Activated T-helper 9 cell treated with anti-CD3 and anti-CD28 coated beads, Interleukin-2, amount 50 U/mL, for 16 hours (primary cell): ENCODE measurements around the gene DDX49.
"Not testable (repeated sequence)": the region's sequence is repeated elsewhere in the genome, so short reads cannot be mapped to it uniquely, and the experiment has no call there.

Experiments
- DNase-seq: peaks from one replicate; pipeline ENCODE4 v3.0.0-alpha.2; 2020; ENCODE audit warnings: low read depth

DDX49 gene

GRCh38 chr19:18942692-18943091 lies 23.2 kb downstream of the DDX49 start:
- DNase-seq = no peak

- DNase-seq = no peak
Observed at GRCh38 chr19:18943465-18943864, 23.9 kb downstream of the DDX49 start.

DNA sequence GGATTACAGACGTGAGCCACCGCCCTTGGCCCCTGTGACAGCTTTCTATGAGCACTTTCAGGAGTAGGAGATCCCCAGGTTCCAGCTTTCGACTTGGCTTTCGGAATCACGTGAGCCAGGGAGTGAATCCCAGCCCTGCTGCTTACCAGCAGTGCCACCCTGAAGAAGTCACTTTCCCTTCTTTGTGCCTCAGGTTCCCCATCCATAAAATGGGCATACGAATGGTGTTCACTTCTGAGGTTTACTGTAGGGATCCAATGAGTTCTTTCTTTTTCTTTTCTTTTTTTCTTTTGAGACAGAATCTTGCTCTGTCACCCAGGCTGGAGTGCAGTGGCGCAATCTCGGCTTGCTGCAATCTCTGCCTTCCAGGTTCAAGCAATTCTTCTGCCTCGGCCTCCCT lies 25.8 kb downstream of the DDX49 start:
- DNase-seq = no peak

DNA sequence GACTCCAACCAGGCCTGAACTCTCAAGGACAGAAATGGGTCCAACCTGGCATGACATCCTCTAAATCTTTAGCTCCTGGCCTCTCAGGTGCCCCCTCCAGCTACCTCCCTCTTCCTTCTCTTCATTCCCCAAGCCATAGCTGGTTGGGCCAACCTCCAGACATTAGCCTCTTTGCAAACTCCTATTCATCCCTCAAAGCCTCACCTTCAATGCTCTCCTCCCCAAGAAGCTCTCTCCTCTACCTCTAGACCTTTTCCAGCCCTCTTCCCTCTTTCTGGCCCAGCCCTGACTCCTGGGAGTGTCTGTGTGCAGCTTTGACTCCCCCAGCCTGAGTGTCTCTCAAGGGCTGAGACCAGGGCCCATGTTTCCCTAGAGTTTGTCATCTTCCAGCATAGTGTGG lies 26.8 kb downstream of the DDX49 start:
- no peak for DNase-seq

GRCh38 chr19:18946918-18947317 lies 27.4 kb downstream of the DDX49 start:
- DNase-seq = no peak

DNA sequence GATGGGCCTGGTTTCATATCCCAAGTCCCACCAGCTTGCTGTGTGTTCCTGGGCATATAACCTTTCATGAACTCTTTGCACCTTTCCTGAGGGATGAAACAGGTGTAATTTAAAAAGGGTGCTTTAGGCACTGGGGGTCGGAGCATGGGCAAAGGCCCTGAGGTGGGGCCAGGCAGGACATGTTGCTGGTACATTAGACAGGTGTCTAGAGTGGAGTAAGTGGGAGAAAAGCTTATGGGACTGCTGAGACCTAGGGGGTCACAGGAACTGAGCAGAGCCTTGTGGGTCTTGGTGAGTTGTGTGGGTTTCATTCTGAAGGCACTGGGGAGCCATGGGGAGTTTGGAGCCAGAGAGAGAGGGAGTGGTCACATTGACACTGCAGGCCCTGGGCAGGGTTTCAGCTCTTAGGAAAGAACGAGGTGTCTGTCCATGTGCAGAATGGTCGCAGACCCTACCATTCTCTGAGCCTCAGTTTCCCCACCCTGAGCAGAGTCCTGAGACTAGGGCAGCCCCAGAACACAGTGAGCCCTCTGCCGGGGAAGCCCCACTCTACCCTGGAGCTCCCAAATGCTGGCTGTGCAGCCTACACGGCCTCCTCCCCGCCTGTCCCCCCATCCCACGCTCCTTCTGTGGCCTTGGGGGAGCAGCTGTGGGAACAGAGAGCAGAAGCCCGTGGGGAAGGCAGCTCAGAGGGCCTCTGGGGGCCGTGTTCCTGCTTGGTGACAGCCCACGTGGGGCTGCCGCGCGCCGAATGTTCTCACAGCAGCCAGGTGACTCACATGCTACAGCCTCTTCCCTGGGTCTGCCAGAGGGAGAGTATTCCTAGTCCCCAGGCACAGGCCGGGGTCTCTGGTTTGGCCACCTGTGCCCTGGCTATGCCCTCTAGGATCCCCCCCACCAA lies 28.8 kb downstream of the DDX49 start:
- DNase-seq = no peak

GRCh38 chr19:18948976-18949356 lies 29.5 kb downstream of the DDX49 start:
- DNase-seq = no peak

DNA sequence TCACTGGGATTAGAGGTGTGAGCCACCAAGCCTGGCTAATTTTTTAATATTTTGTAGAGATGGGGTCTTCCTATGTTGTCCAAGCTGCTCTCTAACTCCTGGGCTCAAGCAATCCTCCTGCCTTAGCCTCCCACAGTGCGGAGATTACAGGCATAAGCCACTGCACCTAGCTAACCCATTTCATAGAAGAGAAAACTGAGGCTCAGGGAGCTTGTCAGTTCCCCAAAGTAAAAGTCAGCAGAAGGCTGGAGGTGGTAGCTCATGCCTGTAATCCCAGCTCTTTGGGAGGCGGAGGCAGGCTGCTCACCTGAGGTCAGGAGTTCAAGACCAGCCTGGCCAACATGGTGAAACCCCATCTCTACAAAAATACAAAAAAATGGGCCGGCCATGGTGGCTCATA lies 30.3 kb downstream of the DDX49 start:
- DNase-seq = no peak

DNA sequence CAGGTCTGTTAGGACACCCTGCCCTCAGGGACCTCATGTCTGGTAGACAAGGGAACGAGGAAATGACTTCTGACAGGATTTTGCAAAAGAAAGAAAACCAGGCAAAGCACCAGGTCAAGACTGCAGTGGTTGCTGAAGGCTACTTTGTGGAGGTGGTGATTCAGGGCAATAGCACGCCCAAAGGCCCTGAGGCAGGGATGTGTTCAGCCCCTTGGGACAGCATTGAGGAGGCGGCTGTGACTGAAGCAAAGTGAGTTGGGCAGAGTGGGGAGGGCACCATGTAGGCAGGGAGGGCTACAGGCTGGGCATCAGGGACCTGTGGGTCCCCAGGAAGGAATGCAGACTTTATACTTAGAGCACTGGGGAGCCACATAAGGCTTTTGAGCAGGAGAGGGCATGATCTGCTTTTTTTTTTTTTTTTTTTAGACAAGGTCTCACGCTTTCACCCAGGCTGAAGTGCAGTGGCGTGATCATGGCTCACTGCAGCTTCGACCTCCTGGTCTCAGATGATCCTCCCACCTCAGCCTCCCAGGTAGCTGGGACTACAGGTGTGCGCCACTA lies 32.3 kb downstream of the DDX49 start:
- no peak for DNase-seq

GRCh38 chr19:18952364-18953003 lies 33.0 kb downstream of the DDX49 start:
- DNase-seq = not testable (repeated sequence)

DNA sequence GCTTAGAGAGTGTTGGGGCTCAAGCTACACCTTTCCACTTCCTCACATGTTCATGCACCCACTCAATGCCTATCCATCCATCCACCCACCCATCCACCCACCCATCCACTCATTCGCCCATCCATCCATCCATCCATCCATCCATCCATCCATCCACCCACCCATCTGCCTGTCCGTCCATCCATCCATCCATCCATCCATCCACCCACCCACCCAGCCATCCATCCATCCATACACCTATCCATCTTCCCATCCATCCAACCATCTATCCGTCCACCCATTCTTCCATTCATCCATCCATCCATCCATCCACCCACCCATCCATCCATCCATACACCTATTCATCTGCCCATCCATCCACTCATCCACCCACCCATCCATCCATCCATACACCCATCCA lies 34.6 kb downstream of the DDX49 start:
- no peak for DNase-seq

- DNase-seq = no peak
Observed at GRCh38 chr19:18955042-18955441, 35.5 kb downstream of the DDX49 start.

DNA sequence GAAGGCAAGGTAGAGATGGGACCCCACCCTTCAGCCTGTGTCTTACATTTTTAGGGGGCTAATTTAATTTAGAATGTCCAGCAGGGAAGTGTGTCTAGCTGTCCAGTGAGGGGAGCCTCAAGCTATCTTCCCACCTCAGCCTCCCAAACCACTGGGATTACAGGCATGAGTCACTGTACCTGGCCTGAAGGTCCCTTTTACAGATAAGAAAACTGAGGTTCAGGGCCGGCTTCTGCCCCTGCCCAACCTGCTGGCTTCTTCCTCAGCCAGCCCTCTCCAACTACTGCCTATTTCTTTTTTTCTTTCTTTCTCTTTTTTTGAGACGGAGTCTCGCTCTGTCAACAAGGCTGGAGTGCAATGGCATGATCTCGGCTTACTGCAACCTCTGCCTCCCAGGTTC lies 40.9 kb downstream of the DDX49 start:
- no peak for DNase-seq

- no peak for DNase-seq
Observed at GRCh38 chr19:18961767-18962620, 42.5 kb downstream of the DDX49 start.

DNA sequence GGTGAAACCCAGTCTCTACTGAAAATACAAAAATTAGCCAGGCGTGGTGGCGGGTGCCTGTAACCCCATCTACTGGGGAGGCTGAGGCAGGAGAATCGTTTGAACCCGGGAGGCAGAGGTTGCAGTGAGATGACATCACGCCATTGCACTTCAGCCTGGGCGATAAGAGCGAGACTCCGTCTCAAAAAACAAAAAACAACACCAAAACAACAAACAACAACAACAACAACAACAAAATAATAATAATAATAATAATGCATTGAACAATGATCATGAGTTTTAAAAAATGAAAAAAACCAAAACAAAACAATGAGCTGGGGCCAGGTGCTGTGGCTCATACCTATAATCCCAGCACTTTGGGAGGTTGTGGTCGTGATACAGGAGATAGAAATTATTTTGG lies 44.6 kb downstream of the DDX49 start:
- no peak for DNase-seq

DNA sequence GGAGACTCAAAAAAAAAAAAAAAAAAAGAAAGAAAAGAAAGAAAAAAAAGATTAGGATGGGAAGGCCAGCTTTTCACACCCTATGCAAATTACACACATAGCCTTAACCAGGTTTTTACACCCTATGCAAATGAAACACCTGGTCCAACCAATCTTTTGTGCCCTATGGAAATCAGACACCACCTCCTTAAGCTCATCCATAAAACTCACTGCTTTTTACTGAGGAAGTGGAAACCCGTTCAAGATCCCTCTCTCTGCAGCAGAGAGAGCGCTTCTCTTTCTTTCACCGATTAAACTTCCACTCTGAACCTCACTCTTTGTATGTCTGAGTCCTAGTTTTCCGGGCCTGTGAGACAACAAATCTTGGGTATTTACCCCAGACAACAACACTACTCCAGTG lies 46.8 kb downstream of the DDX49 start:
- no peak for DNase-seq

GRCh38 chr19:18967358-18968146 lies 48.0 kb downstream of the DDX49 start:
- no peak for DNase-seq

DNA sequence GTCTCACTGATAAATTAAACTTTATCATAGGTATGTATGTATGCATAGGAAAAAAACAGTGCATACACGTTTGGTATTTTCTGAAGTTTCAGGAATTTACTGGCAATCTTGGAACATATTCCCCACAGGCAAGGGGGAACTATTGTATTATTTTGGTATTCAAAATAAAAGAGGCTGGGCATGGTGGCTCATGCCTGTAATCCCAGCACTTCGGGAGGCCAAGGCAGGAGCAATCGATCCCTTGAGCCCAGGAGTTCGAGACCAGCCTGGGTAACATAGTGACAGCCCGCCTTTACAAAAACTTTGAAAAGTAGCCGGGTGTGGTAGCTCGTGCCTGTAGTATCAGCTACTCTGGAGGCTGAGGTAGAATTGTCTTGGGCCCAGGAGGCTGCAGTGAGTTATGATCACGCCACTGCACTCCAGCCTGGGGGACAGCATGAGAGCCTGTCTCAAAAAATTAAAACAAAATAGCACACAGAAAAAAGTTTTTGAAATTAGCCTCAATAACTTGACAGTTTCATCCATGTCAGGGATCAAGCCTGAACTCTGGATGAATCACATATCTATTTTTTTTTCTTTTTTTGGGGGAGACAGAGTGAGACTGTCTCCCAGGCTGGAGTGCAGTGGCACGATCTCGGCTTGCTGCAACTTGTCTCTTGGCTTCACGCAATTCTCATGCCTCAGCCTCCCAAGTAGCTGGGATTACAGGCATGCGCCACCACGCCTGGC lies 50.6 kb downstream of the DDX49 start:
- no peak for DNase-seq

DNA sequence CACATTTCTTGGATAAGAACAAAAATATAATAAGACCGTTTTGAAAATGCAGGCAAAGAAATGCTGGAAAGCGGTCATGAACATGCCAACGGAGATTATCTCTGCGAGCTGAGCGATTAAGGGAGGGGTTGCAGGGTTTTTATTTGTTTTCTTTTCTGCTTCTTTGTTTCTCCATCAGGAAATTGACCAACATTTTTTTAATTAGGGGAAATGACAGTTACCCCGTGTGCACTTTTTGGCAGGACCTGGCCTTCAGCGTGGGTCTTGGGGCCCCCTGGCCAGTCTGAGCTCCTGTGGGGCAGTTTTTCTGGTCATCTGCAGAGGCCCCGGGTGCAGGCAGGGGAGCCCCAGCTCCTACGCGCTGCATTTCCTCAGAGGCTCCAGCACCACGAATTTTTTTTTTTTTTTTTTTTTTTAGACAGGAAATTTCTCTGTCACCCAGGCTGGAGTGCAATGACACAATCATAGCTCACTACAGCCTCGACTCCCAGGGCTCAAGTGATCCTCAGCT lies 52.8 kb downstream of the DDX49 start:
- no peak for DNase-seq

GRCh38 chr19:18972851-18973250 lies 53.3 kb downstream of the DDX49 start:
- DNase-seq = no peak

GRCh38 chr19:18975011-18975410 lies 55.5 kb downstream of the DDX49 start:
- DNase-seq = no peak
